Retina (tissue), 1 donor: Measurements from ENCODE around the gene ITIH4.
"Not testable (repeated sequence)": the region's sequence is repeated elsewhere in the genome, so short reads cannot be mapped to it uniquely, and the experiment has no call there.

Experiments
- DNase-seq: peaks from one replicate; pipeline ENCODE4 v3.0.0-alpha.2; 2016

The ITIH4 gene

GRCh38 chr3:52779837-52780585, 50.5 kb downstream of the ITIH4 start:
- no peak for DNase-seq

GRCh38 chr3:52779011-52779836, 51.2 kb downstream of the ITIH4 start:
- no peak for DNase-seq

GRCh38 chr3:52777959-52778805, 52.3 kb downstream of the ITIH4 start:
- no peak for DNase-seq

GRCh38 chr3:52777127-52777958, 53.1 kb downstream of the ITIH4 start, which contains the start of gene ITIH1:
ITIH1 (plus strand) TSS chr3:52777599; CDS start chr3:52777616, 17 bp downstream.
- DNase-seq = no peak

- DNase-seq = not testable (repeated sequence)
Measured at GRCh38 chr3:52776486-52776885, 54.0 kb downstream of the ITIH4 start.

- DNase-seq = no peak
Measured at GRCh38 chr3:52775877-52776276, 54.6 kb downstream of the ITIH4 start.

- DNase-seq = no peak
Measured at GRCh38 chr3:52774901-52775864, 55.3 kb downstream of the ITIH4 start.

GRCh38 chr3:52774066-52774713, 56.3 kb downstream of the ITIH4 start:
- no peak for DNase-seq

GRCh38 chr3:52773361-52774065, 57.0 kb downstream of the ITIH4 start:
- no peak for DNase-seq

- DNase-seq = no peak
Measured at GRCh38 chr3:52771702-52772101, 58.8 kb downstream of the ITIH4 start.

- DNase-seq = no peak
Measured at GRCh38 chr3:52771334-52771681, 59.2 kb downstream of the ITIH4 start.

GRCh38 chr3:52770496-52771333, 59.8 kb downstream of the ITIH4 start, which contains the start of gene NEK4:
NEK4 (minus strand) TSS chr3:52770940; CDS start chr3:52770746, 194 bp downstream.
- DNase-seq = peak; percentile 96

GRCh38 chr3:52769786-52770455, 60.6 kb downstream of the ITIH4 start:
- peak; percentile 31 for DNase-seq

GRCh38 chr3:52763466-52763865, 67.0 kb downstream of the ITIH4 start:
- no peak for DNase-seq
